Activated CD8-positive, alpha-beta memory T cell treated with anti-CD3 and anti-CD28 coated beads for 36 hours (primary cell): ENCODE data around the gene RRAGD. TPM values are rescaled to one million over a fixed set of nuclear protein-coding genes. Genes with fewer than 3 reads are reported as not detected.

ENCODE experiments used
- CTCF ChIA-PET: fragments of 350-600 bp; sonication (Branson Sonifier 250); formaldehyde crosslinking; loops from one replicate; lab custom pipeline; 2021; ENCODE audit warnings: antibody characterized with exemption; lab: Charles Lee
- POLR2A ChIA-PET: fragments of 350-600 bp; sonication (Branson Sonifier 250); formaldehyde crosslinking; loops from one replicate; lab custom pipeline; 2021; ENCODE audit warnings: antibody characterized with exemption; lab: Charles Lee
- total RNA-seq, 2 experiments: library from RNA; stranded (reverse); gene quantifications; one replicate each; pipeline ENCODE4 v1.2.3, GENCODE V29; 2021

The RRAGD gene
- total RNA-seq, 2 experiments from 2014 or later = 13.6 to 14.8 TPM

DNA sequence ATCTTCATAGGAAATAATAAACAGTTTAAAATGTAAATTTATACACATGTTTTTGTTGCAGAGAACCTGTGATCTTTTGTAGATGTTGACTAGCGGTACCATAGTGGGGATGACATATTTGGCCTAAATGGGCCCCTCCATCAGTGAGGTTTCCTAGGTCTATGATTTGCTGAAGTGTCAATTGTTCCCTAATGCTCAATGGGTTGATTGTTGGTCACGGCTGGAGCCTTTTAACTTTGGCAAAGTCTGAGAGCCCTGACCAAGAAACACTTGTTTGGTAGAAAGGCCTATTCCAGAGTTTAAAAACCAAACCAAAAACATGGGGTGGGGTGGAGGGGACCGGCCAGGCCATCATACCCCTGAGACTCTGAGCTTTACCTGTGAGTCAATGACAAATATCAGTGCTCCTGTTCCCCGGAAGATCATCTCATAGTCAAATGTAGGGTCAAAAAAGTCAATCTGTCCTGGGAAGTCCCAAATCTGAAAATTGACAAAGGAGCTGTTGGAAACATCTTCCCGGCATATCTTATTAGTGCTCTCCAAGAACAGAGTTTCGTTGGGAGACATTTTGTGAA is 25.1 kb downstream of the RRAGD start:
- ChIA-PET POLR2A (no interaction called here), CTCF (interaction anchor here (1.1 kb wide), 1 partner anchor 15 kb away, joined by 3 read pairs; no protein-coding TSS in a partner anchor)

- ChIA-PET CTCF (no interaction called here), POLR2A (interaction anchor here (1.1 kb wide), 1 partner anchor 27 kb away, joined by 3 read pairs; no protein-coding TSS in a partner anchor)
Observed at GRCh38 chr6:89385846-89386245, 26.2 kb downstream of the RRAGD start.

GRCh38 chr6:89385156-89385667 is 26.9 kb downstream of the RRAGD start:
- ChIA-PET CTCF (no interaction called here), POLR2A (interaction anchor here (1.1 kb wide), 1 partner anchor 27 kb away, joined by 3 read pairs; no protein-coding TSS in a partner anchor)

GRCh38 chr6:89381031-89381430 is 31.0 kb downstream of the RRAGD start:
- CTCF ChIA-PET = interaction anchor here (0.7 kb wide), 1 partner anchor 269 kb away, joined by 3 read pairs; no protein-coding TSS in a partner anchor

GRCh38 chr6:89379281-89379680 is 32.8 kb downstream of the RRAGD start:
- CTCF ChIA-PET = interaction anchor here (1.5 kb wide), 1 partner anchor 10 kb away, joined by 3 read pairs; no protein-coding TSS in a partner anchor
- POLR2A ChIA-PET = no interaction called here

More at GRCh38 chr6:89381031-89381430, 31.0 kb downstream of the RRAGD start:
- POLR2A ChIA-PET = no interaction called here

- ChIA-PET POLR2A (no interaction called here), CTCF (no interaction called here)
Observed at GRCh38 chr6:89378628-89379027, 33.4 kb downstream of the RRAGD start.

DNA sequence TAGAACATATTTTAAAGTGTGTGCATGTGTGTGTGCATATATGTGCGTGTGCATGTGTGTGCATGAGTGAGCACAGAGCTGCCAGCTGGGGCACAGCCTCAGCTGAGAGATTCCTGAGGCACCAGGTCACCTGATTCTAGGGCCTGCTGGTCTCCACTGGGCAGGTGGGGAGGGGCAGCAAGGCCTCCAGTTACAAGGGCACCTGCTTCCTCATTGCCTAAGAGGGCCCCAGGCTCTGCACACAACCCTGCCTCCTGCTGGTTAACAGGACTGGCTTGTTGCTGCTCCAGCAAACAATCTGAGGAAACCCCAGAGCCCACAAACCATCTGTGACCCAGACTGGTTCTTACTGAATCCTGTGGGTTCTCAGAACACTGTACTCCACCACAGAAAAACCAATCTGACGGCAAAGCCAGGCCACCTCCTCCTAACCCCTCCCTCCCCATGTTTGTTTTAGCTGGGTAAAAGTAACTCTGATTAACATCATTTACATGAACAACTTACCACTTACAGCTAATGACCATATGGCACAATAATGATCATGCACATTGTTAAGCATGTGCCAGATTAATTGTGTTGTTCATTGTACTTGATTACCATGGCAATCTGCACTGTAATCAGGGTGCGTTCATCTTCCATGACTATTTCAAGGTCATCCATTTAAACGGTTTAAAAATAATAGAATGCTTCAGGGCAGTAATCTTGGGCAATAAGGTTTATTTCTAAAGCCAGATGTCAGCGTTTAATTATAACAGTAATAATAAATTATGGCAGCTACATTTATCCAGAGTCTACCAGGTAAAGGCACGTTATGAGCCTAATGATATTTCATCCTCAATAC is 36.4 kb downstream of the RRAGD start:
- ChIA-PET POLR2A (no interaction called here), CTCF (interaction anchor here (0.8 to 1.0 kb wide), 2 partner anchors 12 to 13 kb away, joined by 3 read pairs; no protein-coding TSS in a partner anchor)

DNA sequence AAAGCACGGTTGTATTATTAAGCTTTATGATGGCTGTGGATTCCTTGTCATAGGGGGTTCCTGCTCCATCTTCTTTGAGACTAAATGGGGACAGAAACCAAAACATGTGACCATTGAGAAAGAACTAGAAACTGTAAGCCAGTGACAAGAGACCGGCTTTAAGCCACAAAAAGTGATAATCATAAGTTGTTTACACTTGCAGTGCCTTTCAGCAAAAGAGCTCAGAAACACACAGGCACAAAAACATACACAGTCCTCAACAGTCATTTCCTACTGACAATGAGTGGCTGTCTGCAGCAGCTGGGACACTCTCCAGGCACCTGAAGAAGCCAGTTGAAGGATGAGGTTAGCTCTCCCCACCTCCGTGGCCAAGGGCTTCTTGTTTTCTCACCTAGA is 39.6 kb downstream of the RRAGD start:
- ChIA-PET POLR2A (interaction anchor here (1.3 kb wide), 1 partner anchor 94 kb away, joined by 8 read pairs; no protein-coding TSS in a partner anchor), CTCF (interaction anchor here (0.6 to 3.0 kb wide), 17 partner anchors 9 to 258 kb away, joined by 3 to 14 read pairs (median 5); partner anchors contain the start of genes ANKRD6, RRAGD and UBE2J1)

- CTCF ChIA-PET = interaction anchor here (0.6 to 3.0 kb wide), 22 partner anchors 8 to 409 kb away, joined by 3 to 14 read pairs (median 4); partner anchors contain the start of genes ANKRD6, RNGTT, RRAGD and UBE2J1
- POLR2A ChIA-PET = interaction anchor here (1.3 kb wide), 1 partner anchor 94 kb away, joined by 8 read pairs; no protein-coding TSS in a partner anchor
Observed at GRCh38 chr6:89371849-89372505, 40.1 kb downstream of the RRAGD start.

DNA sequence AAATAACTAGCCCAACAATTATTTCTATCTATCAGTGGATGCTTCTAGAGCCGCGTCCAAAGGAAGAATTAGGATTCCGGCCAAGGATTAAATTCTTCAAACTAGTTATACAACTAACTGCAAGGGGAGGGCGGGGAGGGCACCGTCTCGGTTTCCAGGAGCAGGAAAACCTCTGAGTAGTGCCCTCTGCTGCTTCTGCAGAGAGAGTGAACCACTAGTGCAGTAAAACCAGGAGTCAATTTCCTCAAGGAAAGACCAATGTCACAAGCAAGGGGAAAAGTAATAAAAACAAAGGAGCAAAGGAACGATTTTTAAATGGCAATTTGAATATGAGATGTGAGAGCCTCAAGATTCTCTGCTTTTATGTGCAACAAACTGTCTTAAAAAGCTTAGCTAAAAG is 43.1 kb downstream of the RRAGD start:
- ChIA-PET CTCF (interaction anchor here (0.7 to 1.0 kb wide), 3 partner anchors 11 to 64 kb away, joined by 3 read pairs; partner anchors contain the start of gene ANKRD6), POLR2A (no interaction called here)

DNA sequence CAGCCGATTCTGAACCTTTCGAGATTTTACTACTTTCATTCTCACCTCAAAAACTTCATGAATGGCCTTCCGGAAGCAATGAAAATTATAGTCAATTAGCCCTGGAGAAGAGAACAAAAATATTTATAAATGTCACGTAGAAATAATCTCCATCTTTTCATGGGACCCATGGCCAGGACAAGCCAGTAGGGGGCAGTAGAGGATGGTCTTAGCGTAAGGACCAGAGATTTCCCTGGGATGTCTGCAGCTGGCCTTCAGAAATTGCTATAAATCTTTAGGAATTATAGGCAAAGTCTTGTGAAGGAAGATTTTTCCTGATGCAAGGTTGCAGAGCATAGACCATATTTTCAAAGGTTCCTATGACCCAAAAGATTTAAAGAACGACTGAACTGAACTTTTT is 44.0 kb downstream of the RRAGD start:
- CTCF ChIA-PET = interaction anchor here (1.0 kb wide), 1 partner anchor 65 kb away, joined by 3 read pairs; the partner anchor contains the start of gene ANKRD6
- POLR2A ChIA-PET = no interaction called here

GRCh38 chr6:89364586-89364985 is 47.5 kb downstream of the RRAGD start:
- CTCF ChIA-PET = interaction anchor here (1.3 to 2.1 kb wide), 2 partner anchors 8 to 11 kb away, joined by 3 to 12 read pairs; no protein-coding TSS in a partner anchor
- POLR2A ChIA-PET = interaction anchor here (0.5 kb wide), 1 partner anchor 14 kb away, joined by 5 read pairs; no protein-coding TSS in a partner anchor

DNA sequence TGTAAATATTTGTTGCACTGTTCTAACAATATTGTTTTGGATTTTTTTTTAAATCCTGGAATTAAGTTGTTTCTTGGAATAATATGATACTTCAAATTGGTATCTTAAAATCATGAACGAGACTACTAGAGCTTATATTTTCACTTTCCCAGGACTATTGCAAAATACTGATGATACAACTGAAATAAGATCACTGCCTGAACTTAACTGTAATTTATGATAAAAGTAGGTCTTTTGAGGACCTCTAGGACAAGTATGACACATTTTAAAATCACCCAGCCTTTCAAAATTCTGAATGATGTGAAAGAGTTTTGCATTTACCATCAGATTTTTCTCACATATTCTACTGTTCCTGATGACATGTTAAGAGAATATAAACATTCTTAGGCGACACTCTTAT is 50.9 kb downstream of the RRAGD start:
- POLR2A ChIA-PET = no interaction called here
- CTCF ChIA-PET = no interaction called here

- CTCF ChIA-PET = interaction anchor here (1.4 to 1.7 kb wide), 2 partner anchors 10 to 12 kb away, joined by 4 to 5 read pairs; no protein-coding TSS in a partner anchor
- POLR2A ChIA-PET = no interaction called here
Observed at GRCh38 chr6:89360415-89360999, 51.6 kb downstream of the RRAGD start.

GRCh38 chr6:89359561-89359960 is 52.5 kb downstream of the RRAGD start:
- ChIA-PET CTCF (interaction anchor here (1.4 to 1.7 kb wide), 2 partner anchors 9 to 13 kb away, joined by 4 to 5 read pairs; no protein-coding TSS in a partner anchor), POLR2A (interaction anchor here (0.5 to 0.7 kb wide), 2 partner anchors 39 to 255 kb away, joined by 7 to 10 read pairs; no protein-coding TSS in a partner anchor)

- ChIA-PET CTCF (interaction anchor here (1.0 to 2.2 kb wide), 3 partner anchors 9 to 75 kb away, joined by 3 to 10 read pairs (median 4); partner anchors contain the start of gene ANKRD6), POLR2A (interaction anchor here (1.3 kb wide), 1 partner anchor 276 kb away, joined by 4 read pairs; the partner anchor contains the start of gene PNRC1)
Observed at GRCh38 chr6:89357390-89357789, 54.7 kb downstream of the RRAGD start.

DNA sequence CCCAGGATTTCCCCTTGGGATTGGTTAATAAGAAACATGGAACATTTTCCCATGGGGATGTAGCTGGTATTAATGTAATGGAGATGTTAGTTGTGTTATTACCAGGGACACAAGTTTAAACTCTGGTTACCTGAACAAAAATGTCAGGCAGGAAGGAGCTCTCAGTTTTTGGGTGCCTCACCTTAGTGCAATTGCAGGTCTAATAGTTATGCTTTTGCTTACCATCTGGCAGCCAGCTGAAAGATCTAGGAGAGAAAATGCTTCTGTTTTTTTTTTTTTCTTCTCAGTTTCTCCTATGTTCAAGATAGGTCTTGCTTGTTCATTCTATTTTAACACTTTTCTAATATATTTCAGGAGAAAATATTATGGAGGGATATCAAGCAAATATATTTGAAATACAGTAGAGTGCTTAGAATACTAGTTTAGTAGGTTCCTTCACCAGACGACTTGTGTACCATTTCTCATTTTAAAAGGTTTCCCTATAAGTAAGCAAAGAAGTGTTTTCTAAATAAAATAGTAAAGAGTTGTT is 55.4 kb downstream of the RRAGD start:
- ChIA-PET CTCF (interaction anchor here (1.0 to 2.2 kb wide), 3 partner anchors 10 to 76 kb away, joined by 3 to 10 read pairs (median 4); partner anchors contain the start of gene ANKRD6), POLR2A (interaction anchor here (0.7 to 1.3 kb wide), 3 partner anchors 55 to 276 kb away, joined by 3 to 4 read pairs (median 4); partner anchors contain the start of gene PNRC1)
